GM12864 (cell line): ENCODE results near the gene GALNT17.

ENCODE experiments used
- DNase-seq: peaks from one replicate; pipeline ENCODE4 v3.0.0-alpha.2; 2011; ENCODE audit warnings: low read depth
- H3K4me3 ChIP-seq: 2 replicates; pipeline ENCODE4 v1.5.1; 2011; ENCODE audit warnings: mild to moderate bottlenecking, low read depth, low read length, control low read depth
- TF ChIP-seq, protein P1 (sequence below): IDR thresholded peaks from 2 replicates; pipeline ENCODE4 v1.5.1; 2011; ENCODE audit warnings: low read depth, mild to moderate bottlenecking, moderate library complexity, low read length, control low read depth, inconsistent platforms; ENCODE audit errors: missing control alignments

GALNT17 gene

DNA sequence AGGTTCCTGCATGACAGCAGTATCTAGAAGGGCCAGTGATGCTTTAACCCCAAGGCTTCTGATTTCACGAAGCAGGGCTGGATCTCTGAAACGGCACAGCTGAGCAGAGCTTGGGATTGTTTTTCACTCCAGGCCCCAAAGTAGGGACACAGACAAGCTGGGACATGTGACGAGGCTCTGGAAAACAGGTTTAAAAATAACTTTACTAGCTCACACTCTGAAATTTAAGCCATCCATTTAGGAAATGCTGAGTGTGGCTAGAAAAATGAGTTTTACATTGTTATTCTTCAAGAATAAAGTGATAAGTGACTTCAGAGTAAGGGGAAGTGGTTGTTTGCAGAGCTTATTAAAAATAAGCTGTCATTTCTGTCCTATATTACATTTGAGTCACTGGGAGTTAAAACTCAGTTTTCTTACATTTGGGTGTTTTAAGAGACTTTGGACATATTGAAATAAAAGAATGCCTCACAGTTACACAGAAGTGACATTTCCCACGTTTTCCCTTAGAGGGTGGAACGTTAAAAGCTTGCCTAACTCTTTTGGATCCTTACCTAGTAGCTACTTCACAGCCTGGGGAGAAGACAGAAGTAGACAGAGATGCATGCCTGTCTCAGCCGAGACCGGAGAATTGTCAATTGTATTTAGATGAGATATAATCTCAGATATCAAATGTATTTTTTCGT lies 107.8 kb downstream of the GALNT17 start:
- no peak for DNase-seq
- TF ChIP-seq, protein P1, sequence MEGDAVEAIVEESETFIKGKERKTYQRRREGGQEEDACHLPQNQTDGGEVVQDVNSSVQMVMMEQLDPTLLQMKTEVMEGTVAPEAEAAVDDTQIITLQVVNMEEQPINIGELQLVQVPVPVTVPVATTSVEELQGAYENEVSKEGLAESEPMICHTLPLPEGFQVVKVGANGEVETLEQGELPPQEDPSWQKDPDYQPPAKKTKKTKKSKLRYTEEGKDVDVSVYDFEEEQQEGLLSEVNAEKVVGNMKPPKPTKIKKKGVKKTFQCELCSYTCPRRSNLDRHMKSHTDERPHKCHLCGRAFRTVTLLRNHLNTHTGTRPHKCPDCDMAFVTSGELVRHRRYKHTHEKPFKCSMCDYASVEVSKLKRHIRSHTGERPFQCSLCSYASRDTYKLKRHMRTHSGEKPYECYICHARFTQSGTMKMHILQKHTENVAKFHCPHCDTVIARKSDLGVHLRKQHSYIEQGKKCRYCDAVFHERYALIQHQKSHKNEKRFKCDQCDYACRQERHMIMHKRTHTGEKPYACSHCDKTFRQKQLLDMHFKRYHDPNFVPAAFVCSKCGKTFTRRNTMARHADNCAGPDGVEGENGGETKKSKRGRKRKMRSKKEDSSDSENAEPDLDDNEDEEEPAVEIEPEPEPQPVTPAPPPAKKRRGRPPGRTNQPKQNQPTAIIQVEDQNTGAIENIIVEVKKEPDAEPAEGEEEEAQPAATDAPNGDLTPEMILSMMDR: no peak
- no peak overlapping the region for H3K4me3 ChIP-seq

DNA sequence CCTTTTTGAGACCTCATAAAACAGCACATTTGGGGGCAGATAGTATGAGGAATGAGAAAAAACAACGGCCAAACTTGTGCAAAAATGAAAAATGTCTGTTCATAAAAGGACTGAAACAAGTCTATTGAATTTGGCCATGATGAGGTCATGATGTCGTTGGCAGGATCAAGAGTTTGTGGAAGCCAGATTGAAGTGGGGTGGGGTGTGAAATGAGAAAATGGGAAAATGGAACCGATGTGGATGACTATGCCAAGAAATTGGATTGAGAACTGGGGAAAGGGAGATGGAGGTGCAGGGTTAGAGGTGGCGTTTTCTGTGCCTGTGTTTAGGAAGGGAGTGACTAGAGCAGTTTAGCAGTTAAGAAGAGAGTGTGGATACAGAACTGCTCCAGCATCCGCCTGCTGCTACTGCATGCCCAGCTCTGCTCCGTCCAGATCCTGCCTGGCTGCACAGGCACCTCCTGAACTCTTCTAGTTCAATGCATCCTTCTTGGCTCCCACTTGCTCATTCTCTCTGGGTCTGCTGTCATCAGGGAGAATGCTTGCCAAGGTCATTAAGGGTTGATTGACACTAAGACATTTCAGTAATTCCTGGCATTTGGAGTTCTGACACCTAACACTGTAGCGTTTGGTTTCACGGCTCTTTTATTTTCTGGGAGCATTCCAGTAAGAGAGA lies 111.9 kb downstream of the GALNT17 start:
- DNase-seq: no peak
- TF ChIP-seq, protein P1: no peak
- H3K4me3 ChIP-seq: no peak overlapping the region

GRCh38 chr7:71245038-71245437 lies 113.1 kb downstream of the GALNT17 start:
- H3K4me3 ChIP-seq: no peak overlapping the region
- TF ChIP-seq, protein P1: no peak
- no peak for DNase-seq

- H3K4me3 ChIP-seq: no peak overlapping the region
- TF ChIP-seq, protein P1: no peak
- no peak for DNase-seq
These were observed 119.8 kb downstream of the GALNT17 start for GRCh38 chr7:71251706-71252105.

- no peak for DNase-seq
- H3K4me3 ChIP-seq: no peak overlapping the region
- TF ChIP-seq, protein P1: no peak
These were observed 122.8 kb downstream of the GALNT17 start for GRCh38 chr7:71254751-71255150.

- TF ChIP-seq, protein P1: no peak
These were observed 123.7 kb downstream of the GALNT17 start for GRCh38 chr7:71255537-71256178.

More at GRCh38 chr7:71255537-71256178, 123.7 kb downstream of the GALNT17 start:
- H3K4me3 ChIP-seq: no peak overlapping the region
- no peak for DNase-seq
